Measurements from ENCODE around the gene CAT.

Gene CAT

DNA sequence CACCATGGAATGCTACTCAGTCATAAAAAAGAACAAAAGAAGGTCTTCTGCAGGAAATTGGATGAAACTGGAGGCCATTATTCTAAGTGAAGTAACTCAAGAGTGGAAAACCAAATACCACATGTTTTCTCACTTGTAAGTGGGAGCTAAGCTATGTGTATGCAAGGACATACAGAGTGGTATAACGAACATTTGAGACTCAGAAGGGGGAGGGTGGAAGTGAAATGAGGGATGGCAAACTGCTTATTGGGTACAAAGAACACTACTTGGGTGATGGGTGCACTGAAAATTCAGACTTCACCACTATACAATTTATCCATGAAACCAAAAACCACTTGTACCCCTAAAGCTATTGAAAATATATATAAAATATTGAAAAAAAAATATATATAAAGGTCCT lies 13.4 kb upstream of the CAT start:
- DNase-seq (ENCODE audit: low read depth in 2 of 3, low spot score in 2 of 3): no peak

DNA sequence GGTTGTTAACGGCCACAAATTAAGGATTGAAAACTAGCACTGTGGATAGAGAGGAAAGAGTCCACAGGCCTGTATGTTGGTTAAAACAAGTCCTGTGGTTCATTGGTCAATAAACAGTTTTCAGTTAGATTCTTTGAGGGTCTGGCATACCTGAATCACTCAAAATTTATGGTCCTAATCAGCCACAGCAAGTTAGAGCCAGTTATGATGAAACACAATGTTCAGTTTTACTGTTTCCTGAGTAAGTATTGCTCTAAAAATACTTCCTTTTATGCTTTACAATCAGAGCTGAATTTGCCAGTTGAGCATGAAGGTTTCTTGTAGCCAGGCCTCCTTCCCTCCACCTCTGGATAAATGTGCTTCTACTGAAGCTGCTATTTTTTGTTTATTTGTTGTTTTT lies 12.9 kb upstream of the CAT start:
- no peak for DNase-seq (ENCODE audit: low read depth in 2 of 3, low spot score in 2 of 3)

DNA sequence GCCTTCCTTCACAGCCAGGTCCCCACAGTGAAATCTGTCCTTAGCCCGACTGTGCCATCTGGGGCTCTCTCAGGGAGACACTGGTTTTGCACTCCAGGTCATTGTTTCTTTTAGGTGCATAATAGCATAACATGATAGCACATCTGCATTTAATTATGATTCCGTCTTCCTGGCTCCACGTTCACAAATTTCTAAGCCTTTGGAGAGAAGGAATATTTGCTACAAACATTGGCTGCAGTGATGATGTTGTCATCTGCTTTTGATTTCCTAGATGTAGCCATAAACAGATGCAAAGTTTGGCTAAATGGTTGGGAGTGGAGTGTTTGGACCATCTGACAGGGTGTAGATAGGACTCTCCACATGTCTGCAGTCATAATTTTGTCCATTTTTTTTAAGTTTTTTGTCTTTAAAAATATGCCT lies 12.0 kb upstream of the CAT start:
- no peak for DNase-seq (ENCODE audit: low read depth in 2 of 3, low spot score in 2 of 3)

DNA sequence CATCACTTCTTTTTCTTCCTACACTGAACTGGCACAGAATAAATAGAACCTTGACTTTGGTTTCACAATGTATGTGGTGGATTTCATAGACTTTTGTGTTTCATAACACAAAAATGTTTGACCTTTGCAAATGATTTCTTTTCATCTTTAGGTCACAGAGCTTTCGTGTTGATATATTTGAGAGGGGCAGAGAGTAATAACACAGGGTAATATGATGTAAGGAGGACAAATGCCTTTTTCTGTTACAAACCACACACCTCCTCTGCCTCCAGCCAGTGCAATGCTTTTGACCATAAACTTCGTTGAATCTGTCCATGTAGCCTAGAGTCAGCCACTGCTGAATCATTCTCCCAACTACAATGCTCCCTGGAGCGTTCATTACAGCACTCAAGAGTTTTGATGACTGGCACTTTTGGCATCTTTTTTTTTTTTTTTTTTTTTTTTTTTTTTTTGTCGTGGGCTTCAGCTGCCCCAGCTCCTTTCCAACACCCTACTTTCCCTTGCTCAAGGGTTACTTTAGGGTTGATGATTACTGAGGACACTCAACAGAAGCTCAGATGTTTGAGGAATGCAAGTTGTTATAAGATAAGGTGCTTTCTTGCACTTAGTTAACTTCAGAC lies 11.4 kb upstream of the CAT start:
- no peak for DNase-seq (ENCODE audit: low read depth in 2 of 3, low spot score in 2 of 3)

DNA sequence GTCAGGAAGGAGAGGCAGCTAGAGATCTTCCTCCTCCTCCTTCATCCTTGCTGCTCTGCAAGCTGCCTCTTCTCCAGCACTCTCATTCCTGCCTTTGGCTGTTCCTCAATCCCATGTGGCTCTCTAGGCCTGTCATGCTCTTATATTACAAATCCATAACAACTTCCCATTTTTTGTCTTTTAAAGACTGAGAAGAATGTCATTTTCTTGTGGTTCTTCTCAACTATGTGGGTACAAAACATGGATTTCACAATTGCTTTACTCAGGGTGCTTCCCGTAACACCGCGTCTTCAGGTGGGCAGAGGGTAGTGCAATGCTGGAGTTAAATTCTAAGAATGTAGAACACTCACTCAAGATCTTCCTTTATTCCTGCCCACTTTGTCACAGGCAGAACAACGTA lies 6.8 kb upstream of the CAT start:
- DNase-seq (ENCODE audit: low read depth in 2 of 3, low spot score in 2 of 3): no peak

DNA sequence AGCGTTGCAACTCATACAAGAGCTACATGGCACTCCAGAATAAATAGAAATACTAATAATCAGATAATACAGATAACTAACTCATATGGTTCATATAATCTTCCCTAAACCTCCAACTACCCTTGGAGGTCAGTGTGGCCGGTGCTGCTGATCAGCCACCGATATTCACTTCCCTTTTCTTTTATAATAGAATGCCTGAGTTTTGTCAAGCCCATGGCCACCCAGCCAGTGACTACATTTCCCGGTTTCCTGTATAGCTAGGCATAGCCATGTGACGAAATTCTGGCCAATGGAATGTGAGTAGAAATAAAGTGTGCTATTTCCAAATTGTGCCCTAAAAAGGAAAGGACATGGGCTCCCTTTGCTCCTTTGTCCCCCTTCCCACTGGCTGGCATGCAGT lies 5.9 kb upstream of the CAT start:
- DNase-seq (ENCODE audit: low read depth in 2 of 3, low spot score in 2 of 3): no peak

DNA sequence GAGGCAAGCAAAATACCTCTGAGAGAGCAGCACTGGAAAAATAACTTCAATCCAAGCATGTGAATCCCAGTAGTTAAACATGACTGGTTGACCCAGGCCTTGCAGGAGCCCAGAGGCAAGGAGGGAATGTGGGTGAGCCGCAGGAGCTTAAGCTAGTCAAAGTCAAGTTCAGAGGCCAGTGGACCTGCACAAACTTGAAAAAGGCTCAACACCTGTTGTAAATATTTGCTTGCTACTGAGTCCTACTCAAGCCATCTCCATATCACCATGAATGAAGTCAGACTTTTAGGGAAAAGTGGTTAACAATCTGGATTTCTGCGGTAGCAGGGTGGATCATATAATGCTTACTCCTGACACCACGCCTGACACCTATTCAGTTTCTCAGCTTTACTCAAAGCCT lies 4.8 kb upstream of the CAT start:
- DNase-seq (ENCODE audit: low read depth in 2 of 3, low spot score in 2 of 3): no peak

DNA sequence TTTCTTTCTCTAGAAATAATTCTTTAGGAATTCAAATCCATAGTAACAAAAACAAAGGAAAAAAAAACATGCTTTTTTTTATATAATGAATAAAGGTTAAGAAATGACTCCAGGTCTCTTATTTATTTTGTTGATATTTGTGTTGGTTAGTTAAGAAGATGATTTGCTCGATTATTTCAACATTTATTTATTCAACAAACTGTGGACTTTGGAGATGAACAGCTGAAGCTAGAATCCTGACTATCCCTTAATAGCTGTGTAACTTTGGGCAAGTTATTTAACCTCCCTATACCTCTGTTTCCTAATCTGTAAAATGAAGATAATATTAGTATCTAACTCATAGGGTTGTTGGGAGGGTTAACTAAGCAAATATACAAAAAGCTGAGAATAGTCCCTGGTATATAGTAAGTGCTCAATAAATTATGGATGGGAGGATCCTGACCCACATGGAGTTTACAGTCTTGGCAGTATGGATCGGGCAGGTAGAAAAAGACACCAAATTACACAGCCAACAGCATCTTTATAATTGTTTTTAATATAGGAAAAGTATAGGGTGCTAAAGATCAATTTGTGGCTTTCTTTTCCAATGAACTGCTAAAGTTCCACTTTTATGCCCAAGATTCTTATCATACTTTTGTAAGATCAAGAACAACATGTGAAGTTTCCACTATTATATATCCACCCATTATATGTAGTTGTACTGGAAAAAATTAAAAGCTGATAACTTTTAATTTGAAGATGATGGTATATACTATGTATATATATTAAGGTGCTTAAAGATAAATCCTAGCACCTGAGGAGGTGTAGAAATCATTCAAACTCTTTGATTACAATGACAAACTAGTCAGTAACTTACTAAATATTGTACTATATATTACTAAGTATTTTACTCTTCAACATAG lies 1.3 kb upstream of the CAT start:
- no peak for DNase-seq (ENCODE audit: low read depth in 2 of 3, low spot score in 2 of 3)

DNA sequence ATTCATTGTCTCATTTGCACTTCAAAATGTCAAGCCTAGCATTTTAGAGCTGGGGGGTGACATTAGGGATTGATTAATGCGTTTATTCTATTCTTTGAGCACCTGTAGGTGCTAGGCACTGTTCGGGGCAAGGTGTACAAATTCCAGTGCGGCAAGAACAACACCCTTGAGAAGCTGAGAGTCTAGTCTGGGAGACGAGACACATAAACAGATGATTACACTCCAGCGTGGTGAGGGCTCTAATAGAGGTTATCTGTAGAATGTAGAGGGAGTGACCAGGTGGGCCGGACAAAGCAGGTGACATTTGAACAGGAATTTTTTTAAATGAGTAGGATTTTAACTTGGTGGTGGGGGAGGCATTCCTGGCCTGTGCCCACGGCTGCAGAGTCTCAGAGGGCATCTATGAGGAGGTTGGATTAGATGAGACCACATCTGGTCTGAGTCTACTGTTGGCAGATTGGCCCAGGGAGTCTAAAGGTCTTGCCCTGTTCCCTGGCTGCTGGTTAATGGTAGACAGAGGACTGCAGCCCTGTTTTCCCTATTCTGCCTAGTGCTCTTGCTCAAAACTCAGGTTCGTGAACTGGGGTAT lies 970 bp downstream of the CAT start:
- no peak for DNase-seq (ENCODE audit: low read depth in 2 of 3, low spot score in 2 of 3)

DNA sequence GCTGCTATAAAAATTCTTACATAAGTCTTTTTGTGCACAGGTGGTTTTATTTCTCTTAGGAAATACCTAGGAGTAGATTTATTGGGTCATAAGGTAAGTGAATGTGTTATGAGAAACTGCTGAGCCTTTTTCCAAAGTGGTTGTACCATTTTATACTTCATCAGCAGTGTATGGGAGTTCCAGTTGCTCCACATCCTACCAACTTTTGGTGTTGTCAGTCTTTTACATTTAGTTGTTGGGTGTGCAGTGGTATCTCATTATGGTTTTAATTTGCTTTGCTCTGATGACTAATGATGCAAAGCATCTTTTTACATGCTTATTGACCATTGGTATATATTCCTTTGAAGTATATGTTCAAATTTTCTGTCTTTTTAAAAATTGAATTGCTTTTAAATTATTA lies 3.1 kb downstream of the CAT start:
- DNase-seq (ENCODE audit: low read depth in 2 of 3, low spot score in 2 of 3): no peak

DNA sequence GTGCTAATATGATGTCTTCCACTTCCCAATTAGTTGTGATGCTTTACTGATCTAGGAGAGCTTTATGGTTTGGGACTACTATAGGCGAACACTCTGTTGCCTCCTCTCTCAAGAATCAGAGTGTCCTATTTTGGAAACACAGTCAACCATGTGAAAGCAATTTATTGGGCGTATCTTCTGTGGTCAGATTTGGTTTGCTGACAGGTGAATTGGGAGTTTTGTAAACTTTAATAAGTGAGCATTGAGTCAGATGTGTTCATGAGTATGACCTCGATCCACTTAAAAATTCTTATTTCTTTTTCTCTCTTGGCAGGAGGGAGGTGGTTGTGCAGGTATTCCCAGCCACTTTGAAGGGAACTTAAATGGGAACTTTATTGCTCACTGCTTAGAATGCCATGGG lies 4.4 kb downstream of the CAT start:
- no peak for DNase-seq (ENCODE audit: low read depth in 2 of 3, low spot score in 2 of 3)

DNA sequence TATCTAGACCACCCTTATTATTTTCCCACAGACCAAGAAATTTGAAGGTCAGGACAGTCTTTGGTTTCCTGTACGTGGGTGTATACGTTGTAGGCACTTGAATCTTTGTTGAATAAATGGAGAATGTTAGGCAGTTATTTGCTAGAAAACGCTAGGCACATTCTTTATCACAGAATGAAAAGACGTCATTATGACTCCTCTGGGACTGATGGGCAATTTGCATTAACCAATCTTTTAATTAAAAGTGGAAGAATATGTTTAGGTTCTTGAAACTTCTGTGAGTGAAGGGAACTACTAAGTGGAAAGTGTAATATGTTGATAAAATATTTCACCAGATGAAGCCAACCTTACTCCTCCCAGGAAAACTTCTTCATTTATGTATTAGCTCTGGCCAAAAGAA lies 5.7 kb downstream of the CAT start:
- DNase-seq (ENCODE audit: low read depth in 2 of 3, low spot score in 2 of 3): no peak

DNA sequence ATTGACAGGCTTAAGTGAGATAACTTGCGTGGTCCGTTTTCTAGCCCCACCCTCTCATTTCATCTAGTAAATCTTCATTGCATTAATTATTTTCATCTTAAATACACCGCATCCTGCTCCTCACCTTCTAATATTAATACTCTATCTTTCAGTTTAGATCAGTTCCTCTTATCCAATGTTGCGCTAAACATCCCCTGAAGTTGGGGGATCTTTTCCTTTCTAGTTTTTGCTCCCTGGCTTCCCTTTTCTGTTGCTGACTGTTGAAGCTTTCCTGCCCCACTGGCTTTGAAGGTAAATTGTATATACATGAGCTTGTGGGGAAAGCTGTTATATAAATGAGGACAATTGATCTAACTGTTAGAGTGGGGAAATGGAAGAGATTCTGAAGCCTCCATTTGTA lies 7.2 kb downstream of the CAT start:
- DNase-seq (ENCODE audit: low read depth in 2 of 3, low spot score in 2 of 3): no peak

DNA sequence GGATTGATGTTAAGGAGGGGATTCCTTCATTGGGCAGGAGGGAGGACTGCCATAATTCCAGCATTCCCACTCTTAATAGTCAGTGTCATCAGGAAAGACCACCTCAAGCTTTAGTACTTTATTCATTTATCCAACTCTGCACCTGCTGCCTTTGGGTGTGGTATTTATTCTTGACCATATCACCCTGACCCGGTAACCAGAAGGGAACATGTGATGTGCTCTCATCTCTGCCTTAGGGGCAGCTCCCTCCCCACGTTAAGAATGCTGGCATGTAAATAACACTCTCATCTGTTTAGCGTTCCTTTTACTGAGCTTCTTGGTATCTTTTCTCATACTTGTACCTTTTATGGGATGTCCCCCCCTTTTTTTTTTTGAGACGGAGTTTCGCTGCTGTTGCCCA lies 7.7 kb downstream of the CAT start:
- no peak for DNase-seq (ENCODE audit: low read depth in 2 of 3, low spot score in 2 of 3)

DNA sequence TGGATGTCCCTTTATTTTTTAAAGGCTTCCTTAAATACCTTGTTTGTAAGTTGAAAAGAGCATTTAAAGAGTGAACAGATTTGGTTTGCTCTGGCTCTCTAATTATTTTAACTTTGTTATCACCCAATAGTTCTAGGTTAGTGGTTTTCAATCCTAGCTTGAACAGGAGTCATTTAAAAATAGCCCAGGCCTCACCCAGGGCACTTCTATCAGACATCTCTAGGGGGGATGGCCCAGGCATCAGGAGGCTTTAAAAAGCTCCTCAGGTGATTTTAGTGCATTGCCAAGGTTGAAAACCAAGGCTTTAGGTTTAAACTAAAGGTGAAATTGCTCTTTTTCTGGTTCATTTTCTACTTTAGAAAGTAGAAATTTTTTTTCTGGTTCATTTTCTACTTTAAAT lies 8.3 kb downstream of the CAT start:
- no peak for DNase-seq (ENCODE audit: low read depth in 2 of 3, low spot score in 2 of 3)

DNA sequence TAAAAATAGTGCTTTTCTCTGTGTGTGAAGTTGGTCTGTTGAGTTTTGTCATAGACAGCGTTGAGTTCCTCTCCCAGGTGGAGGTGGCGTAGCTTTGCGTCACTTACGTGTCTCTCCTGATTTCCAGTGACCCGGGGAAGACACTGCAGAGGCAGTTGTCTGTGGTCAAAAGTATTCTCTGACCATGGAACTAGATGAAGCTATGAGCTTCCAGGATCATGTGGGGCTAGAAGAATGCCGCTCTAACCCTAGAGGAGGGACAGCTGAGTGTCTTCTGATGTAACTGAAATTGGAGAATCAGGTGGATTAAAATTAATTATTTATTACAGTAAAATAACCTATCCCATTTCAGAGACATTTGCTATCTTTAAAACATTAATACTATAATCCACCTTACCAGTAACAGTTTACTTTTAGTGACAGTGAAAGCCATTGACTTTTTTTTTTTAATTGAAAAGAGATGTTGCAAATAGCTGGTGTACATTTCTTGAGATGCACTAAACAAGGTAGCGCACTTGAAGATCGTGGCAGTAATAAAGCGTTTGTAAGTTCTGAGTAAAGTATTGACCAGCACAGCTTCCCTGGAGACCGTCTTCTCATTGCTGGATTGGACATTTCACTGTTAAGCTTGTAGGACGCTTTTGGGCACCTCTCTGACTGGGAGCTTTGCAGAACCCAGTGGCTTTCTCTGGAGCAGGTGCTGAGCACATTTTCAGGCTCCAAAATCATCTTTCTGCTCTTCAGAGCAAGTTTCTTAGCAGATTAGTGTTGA lies 9.7 kb downstream of the CAT start:
- no peak for DNase-seq (ENCODE audit: low read depth in 2 of 3, low spot score in 2 of 3)

DNA sequence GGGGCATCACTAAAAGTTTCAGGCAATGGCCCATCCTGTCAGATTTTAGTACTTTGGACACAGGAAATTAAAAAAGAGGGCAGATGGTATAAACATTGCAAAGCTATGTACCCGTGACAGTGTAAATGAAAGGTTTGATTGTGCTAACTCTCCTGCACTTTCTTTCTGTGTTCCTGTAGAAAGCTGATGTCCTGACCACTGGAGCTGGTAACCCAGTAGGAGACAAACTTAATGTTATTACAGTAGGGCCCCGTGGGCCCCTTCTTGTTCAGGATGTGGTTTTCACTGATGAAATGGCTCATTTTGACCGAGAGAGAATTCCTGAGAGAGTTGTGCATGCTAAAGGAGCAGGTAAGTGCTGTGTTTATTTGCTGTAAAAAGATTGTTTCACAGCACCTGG lies 10.3 kb downstream of the CAT start:
- no peak for DNase-seq (ENCODE audit: low read depth in 2 of 3, low spot score in 2 of 3)

DNA sequence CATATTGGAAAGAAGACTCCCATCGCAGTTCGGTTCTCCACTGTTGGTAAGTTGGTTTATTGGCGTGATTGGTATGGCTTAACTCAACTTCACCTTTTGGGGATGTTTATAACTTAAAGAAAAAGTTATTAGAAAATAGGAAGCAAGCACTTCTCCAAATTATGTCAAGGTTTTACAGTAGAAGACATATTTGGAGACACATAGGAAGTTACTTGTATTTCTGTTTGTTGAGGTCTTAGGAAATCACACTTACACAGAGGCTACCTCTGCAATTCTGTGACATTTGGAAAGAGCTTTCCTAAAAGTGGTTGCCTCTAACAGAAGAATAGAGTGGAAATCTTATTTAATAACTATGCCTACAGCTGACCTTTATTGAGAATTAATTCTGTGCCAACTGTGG lies 12.3 kb downstream of the CAT start:
- DNase-seq (ENCODE audit: low read depth in 2 of 3, low spot score in 2 of 3): no peak

DNA sequence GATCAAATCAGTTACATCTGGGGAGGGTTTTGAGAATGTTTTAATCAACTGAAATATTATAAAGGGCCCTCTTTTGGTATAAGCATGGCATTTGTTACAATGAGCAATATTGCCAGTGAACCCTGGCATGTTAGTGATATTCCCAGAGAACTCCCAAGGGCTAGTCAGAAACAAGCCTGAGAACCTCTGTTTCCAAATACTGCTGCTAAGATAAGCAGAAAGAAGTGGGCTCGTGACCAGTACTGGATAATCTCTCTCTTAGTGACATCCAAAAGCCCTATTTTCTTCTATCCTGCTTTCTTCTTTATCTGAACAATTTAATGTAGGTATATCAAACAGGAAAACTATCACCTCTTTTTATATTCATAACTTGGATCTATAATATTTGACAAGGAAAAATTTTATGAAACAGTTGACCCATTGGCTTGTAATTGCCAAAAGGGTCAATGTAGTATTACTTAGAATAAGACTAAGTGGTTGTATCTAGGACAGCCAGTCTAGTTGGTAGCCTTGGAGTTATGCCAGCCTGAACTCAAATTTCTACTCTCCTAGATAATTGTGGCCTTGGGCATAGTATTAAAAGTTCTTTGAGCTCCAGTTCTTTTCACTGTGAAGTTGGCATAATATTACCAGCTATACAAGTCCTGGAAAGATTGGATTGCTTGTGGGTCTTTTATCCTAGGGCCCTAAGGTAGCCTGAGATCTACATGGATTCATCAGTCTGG lies 15.7 kb downstream of the CAT start:
- no peak for DNase-seq (ENCODE audit: low read depth in 2 of 3, low spot score in 2 of 3)

DNA sequence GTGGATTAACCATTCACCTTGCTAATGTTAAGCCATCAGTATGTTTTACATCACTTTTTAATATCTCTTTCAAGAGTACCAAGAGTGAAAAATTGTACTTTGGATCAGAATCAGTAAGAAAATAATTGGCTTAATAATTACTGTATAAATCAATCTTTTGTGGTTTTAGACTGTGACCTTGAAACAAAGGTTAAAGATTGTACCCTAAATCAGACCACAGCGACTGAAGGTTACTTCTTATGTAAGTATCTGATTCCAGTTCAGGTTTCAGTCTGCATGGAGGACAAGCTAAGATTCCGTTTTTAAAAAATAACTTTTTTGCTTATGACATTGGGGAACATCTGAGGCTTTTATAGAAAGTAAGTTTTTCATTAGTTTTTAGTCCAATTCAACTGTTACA lies 18.9 kb downstream of the CAT start:
- DNase-seq (ENCODE audit: low read depth in 2 of 3, low spot score in 2 of 3): no peak

DNA sequence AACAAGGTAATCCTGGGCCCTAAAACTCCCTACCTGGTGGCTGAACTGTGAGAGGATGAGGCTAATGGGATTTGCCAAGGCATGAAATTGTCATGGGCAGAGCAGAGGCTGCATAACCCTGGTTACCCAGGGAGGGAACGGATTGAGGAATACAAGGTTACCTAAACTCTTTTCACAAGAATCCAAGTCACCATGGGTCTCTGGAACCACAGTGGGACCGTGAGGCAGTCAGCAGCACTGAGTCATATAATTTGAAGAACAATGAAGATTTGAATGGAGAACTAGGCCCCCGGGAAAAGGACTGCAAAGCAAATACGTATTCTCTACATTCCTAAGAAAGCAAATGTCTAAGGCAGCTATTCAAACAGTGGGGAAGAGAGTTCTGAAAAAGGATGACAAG lies 19.8 kb downstream of the CAT start:
- DNase-seq (ENCODE audit: low read depth in 2 of 3, low spot score in 2 of 3): no peak
